GM12878 (cell line): ENCODE results near the gene NCKIPSD. TPM values are rescaled to one million over a fixed set of nuclear protein-coding genes. Genes with fewer than 3 reads are reported as not detected.

Experiments
- ATAC-seq: fragments of 200-7000 bp; cut with Tn5 transposase; 3 replicates; pipeline ENCODE4 v1.9.1; 2020; ENCODE audit warnings: mild to moderate bottlenecking, moderate library complexity
- BruUV-seq: library from RNA; stranded (reverse); fragments of 400-500 nt; replicated peaks from 2 replicates; lab custom pipeline; 2021; lab: Mats Ljungman, UMichigan
- CTCF ChIA-PET: fragments of 300-600 bp; sonication (Branson Sonifier 250); formaldehyde crosslinking; extraction: SDS; loops from one replicate; lab custom pipeline; 2021; ENCODE audit warnings: inconsistent platforms; lab: Yijun Ruan, JAX
- POLR2A ChIA-PET: fragments of 350-600 bp; formaldehyde crosslinking; extraction: SDS; loops from one replicate; lab custom pipeline; 2021; ENCODE audit warnings: inconsistent platforms; lab: Charles Lee
- RAD21 ChIA-PET: fragments of 300-600 bp; sonication (Branson Sonifier 250); formaldehyde crosslinking; loops from one replicate; lab custom pipeline; 2023; ENCODE audit warnings: antibody characterized with exemption; ENCODE audit not compliant: unreplicated experiment; lab: Charles Lee
- SMC1A ChIA-PET: fragments of 300-600 bp; sonication (Branson Sonifier 250); formaldehyde crosslinking; loops from one replicate; lab custom pipeline; 2023; ENCODE audit not compliant: unreplicated experiment, uncharacterized antibody; lab: Charles Lee
- DNase-seq: peaks from one replicate; pipeline ENCODE4 v3.0.0-alpha.2; 2011; ENCODE audit warnings: low read depth, low spot score
- FAIRE-seq: peaks from 3 replicates; lab custom pipeline; 2011; peaks lifted over from hg19 to GRCh38; lab: Jason Lieb, UNC
- H2AFZ ChIP-seq: 2 replicates; pipeline ENCODE4 v1.6.0; 2011; ENCODE audit warnings: low read depth, low read length, control low read depth; ENCODE audit not compliant: control insufficient read depth
- H3K27ac ChIP-seq: 2 replicates; pipeline ENCODE4 v1.5.1; 2011; ENCODE audit warnings: control low read depth; ENCODE audit not compliant: control insufficient read depth, insufficient read depth
- H3K27me3 ChIP-seq, 2 experiments: replicated peaks in 1 of 2; 2 replicates each; pipeline versions ENCODE4 v1.6.0 to v1.6.1; 2011; ENCODE audit warnings: low read length in 1 of 2; ENCODE audit not compliant: control insufficient read depth in 2 of 2, insufficient read depth in 2 of 2
- H3K36me3 ChIP-seq, 2 experiments: 2 replicates each; pipeline ENCODE4 v1.5.1; 2011; ENCODE audit warnings: low read length in 1 of 2; ENCODE audit not compliant: control insufficient read depth in 2 of 2, insufficient read depth in 2 of 2
- H3K4me1 ChIP-seq: 2 replicates; pipeline ENCODE4 v1.6.1; 2011; ENCODE audit warnings: mild to moderate bottlenecking, low read length, moderate library complexity, mixed read lengths; ENCODE audit not compliant: control insufficient read depth, insufficient read depth
- H3K4me2 ChIP-seq: 2 replicates; pipeline ENCODE4 v1.6.0; 2011; ENCODE audit warnings: control low read depth; ENCODE audit not compliant: control insufficient read depth, insufficient read depth
- H3K4me3 ChIP-seq: fragments of 200-600 bp; sonication (generic); 2 replicates; pipeline ENCODE4 v1.5.1; 2016
- H3K79me2 ChIP-seq: 2 replicates; pipeline ENCODE4 v1.6.0; 2011; ENCODE audit warnings: low read length; ENCODE audit not compliant: control insufficient read depth, insufficient read depth
- H3K9ac ChIP-seq: 2 replicates; pipeline ENCODE4 v1.8.0; 2011; ENCODE audit warnings: low read length, control low read depth, mixed read lengths; ENCODE audit not compliant: control insufficient read depth, insufficient read depth
- H3K9me3 ChIP-seq: replicated peaks from 3 replicates; pipeline ENCODE4 v1.5.1; 2011; ENCODE audit warnings: mild to moderate bottlenecking, low read length; ENCODE audit not compliant: control insufficient read depth, insufficient read depth
- H4K20me1 ChIP-seq: 2 replicates; pipeline ENCODE4 v1.6.0; 2011; ENCODE audit not compliant: control insufficient read depth, insufficient read depth
- HDGF ChIP-seq: fragments of 450-650 bp; IDR thresholded peaks from 2 replicates; pipeline ENCODE4 v1.6.1; 2016; ENCODE audit warnings: antibody characterized with exemption
- NFIC ChIP-seq: IDR thresholded peaks from 2 replicates; pipeline ENCODE4 v1.6.1; 2012; ENCODE audit warnings: low read depth, mild to moderate bottlenecking, inconsistent platforms, low read length, moderate library complexity
- STAT1 ChIP-seq: fragments of 450-650 bp; conservative IDR thresholded peaks from 2 replicates; pipeline ENCODE4 v1.6.1; 2014; ENCODE audit warnings: antibody characterized with exemption, mild to moderate bottlenecking
- WGBS: methylation state at CpG from one replicate; pipeline ENCODE4 v1.1.6; 2016; ENCODE audit warnings: low lambda C conversion rate; ENCODE audit not compliant: insufficient replicate concordance, insufficient coverage; ENCODE audit errors: missing lambda C conversion rate; 5-methylcytosine and 5-hydroxymethylcytosine counted together
- in situ Hi-C: fragments of 300-500 bp; cut with MboI; formaldehyde crosslinking; loops from 9 replicates; pipeline ENCODE4 v1.14.3; 2018; ENCODE audit warnings: mixed read lengths
- intact Hi-C: fragments of 100-400 bp; cut with micrococcal nuclease; formaldehyde crosslinking; loops from one replicate; pipeline ENCODE4 v1.14.2; 2022; ENCODE audit not compliant: unreplicated experiment
- polyA plus RNA-seq, 11 experiments: library from polyadenylated mRNA; depleted of rRNA in 4 of 11; unstranded in 6 of 11; stranded (reverse) in 5 of 11; fragments of >200 nt; fragmentation: Nextera tagmentation in 4 of 11; fragmentation: Illumina TruSeq in 1 of 11; extraction: Ambion mirVana in 4 of 11; extraction: Trizol in 1 of 11; gene quantifications; 1 replicate in 1 of 11; 2 replicates in 10 of 11; pipeline versions ENCODE4 v1.2.1 to v1.2.3, GENCODE V29; 2011 to 2016; ENCODE audit warnings: inconsistent platforms in 2 of 11, missing spikeins in 2 of 11, low read depth in 1 of 11
- total RNA-seq, 4 experiments: library from RNA; depleted of rRNA in 3 of 4; stranded (reverse); fragments of >200 nt in 3 of 4; fragmentation: Illumina TruSeq in 1 of 4; extraction: Trizol in 1 of 4; gene quantifications; 2 replicates each; pipeline versions ENCODE4 v1.2.1 to v1.2.3, GENCODE V29; 2013 to 2021

Gene NCKIPSD
- total and polyA plus RNA-seq, 10 of the 15 experiments (the other 5 are each of a cell fraction or from before 2014, with no cell fraction given) = 0.93 to 31.6 (median 15.2) TPM

DNA sequence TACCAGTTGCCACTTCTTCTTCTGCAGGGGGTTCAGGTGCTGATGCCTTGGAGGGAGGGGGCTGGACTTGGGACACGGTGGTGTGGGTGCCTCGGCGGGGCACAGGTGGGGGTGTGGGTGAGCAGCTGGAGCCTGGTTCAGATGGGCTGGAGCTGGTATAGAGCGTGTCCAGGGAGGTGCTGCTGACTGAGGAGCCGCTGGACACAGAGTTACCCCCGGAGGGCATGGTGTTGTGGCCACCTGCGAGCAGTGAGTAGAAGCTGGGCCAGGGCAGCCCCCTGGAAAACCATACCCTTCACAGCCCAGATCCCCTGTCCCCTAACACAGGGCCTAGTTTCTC is 4.2 kb downstream of the NCKIPSD start:
- no peak overlapping the region for H3K9ac ChIP-seq

DNA sequence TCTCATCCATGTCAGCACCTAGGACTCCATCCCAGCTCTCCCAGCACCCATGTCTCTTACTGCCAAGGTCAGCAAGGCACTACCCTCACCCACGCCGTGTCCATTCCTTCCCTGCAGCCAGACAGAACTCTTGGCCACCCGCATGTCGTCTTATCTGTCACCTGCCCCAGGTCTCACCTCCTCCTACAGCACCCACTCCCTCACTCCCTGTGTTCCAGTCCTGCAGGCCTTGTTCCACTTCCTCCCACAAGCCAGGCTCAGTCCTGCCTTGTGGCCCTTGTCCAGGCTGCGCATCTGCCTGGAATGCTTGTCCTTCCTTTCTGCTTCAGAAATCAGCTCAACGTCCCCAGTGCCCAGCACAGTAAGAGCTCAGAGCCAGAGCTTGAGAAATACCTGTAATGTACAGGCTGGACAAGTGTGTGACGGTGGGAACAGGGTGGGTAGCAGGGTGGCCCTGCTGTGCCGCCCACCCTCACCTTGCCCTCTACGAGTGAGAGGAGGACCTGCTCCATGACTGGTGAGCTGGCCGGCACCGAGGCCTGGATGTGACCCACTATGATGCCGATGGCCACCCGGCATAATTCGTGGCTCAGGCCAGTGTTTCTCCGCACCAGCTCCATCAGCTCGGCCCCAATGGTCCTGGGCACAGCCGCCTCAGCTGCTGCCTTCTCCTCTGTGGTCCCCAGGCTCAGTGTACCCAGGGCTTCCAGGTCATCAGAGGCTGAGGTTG is 4.7 kb downstream of the NCKIPSD start:
- CTCF ChIA-PET = interaction anchor here (0.6 kb wide), 1 partner anchor 136 kb away, joined by 3 read pairs; no protein-coding TSS in a partner anchor

More for the DNA sequence above, 4.2 kb downstream of the NCKIPSD start:
- H3K36me3 ChIP-seq = peaks cover 8 to 20% of the 10 kb centered on the region in 2 experiments
- H3K27ac ChIP-seq = no peak overlapping the region
- no peak for TF ChIP-seq NFIC
- TF ChIP-seq, all 136 proteins: peak for 0
- no peaks in the 10 kb centered on the region for H3K27me3 ChIP-seq
- intact Hi-C loops (no loop called here), in situ Hi-C loops (no loop called here)
- ChIA-PET SMC1A (no interaction called here), POLR2A (no interaction called here), RAD21 (interaction anchor here (1.5 kb wide), 1 partner anchor 281 kb away, joined by 3 read pairs; no protein-coding TSS in a partner anchor), CTCF (no interaction called here)
- DNase-seq = no peak
- no peaks in the 10 kb centered on the region for H3K9me3 ChIP-seq
- no peak overlapping the region for H3K4me2 ChIP-seq
- FAIRE-seq = no peak
- peaks cover 26% of the 10 kb centered on the region for H3K79me2 ChIP-seq
- ATAC-seq = no peak
- no peaks in the 10 kb centered on the region for H4K20me1 ChIP-seq
- no peak overlapping the region for H3K4me3 ChIP-seq
- peaks cover 15% of the 10 kb centered on the region for H3K4me1 ChIP-seq
- H2AFZ ChIP-seq = no peak overlapping the region
- BruUV-seq = no TSS peak
- WGBS = 100% methylated on average over 7 of the region's 7 CpGs

More for the DNA sequence above, 4.7 kb downstream of the NCKIPSD start:
- Histone ChIP-seq H3K4me3 (no peak overlapping the region), H3K27me3 (no peaks in the 10 kb centered on the region), H3K4me2 (no peak overlapping the region), H3K4me1 (peaks cover 15% of the 10 kb centered on the region), H4K20me1 (no peaks in the 10 kb centered on the region), H3K27ac (no peak overlapping the region), H3K9me3 (no peaks in the 10 kb centered on the region), H3K36me3 (peaks cover 8 to 20% of the 10 kb centered on the region in 2 experiments), H3K79me2 (peaks cover 26% of the 10 kb centered on the region), H3K9ac (no peak overlapping the region), H2AFZ (no peak overlapping the region)
- DNase-seq = no peak
- in situ Hi-C loops = no loop called here
- ChIA-PET SMC1A (no interaction called here), RAD21 (interaction anchor here (1.5 kb wide), 1 partner anchor 280 kb away, joined by 3 read pairs; no protein-coding TSS in a partner anchor), POLR2A (no interaction called here)
- WGBS = 97% methylated on average over 16 of the region's 17 CpGs
- intact Hi-C loops = no loop called here
- no peak for ATAC-seq
- no peak for FAIRE-seq
- no peak for TF ChIP-seq NFIC
- TF ChIP-seq STAT1 = no peak
- no peak for TF ChIP-seq HDGF
- BruUV-seq = no TSS peak
